GM23248 (cell line): ENCODE data around the gene PALD1. TPM values are rescaled to one million over a fixed set of nuclear protein-coding genes. Genes with fewer than 3 reads are reported as not detected.

Source experiments
- DNase-seq: peaks from one replicate; pipeline ENCODE4 v3.0.0-alpha.2; 2015
- H2AFZ ChIP-seq: fragments of 200-600 bp; sonication (generic); 2 replicates; pipeline ENCODE4 v1.6.1; 2016; ENCODE audit warnings: antibody characterized with exemption
- H3F3A ChIP-seq: fragments of 200-600 bp; sonication (generic); 2 replicates; pipeline ENCODE4 v1.6.1; 2016; ENCODE audit warnings: mild to moderate bottlenecking, antibody characterized with exemption, mixed run types; ENCODE audit not compliant: insufficient read depth
- H3K27ac ChIP-seq: fragments of 200-600 bp; sonication (generic); 2 replicates; pipeline ENCODE4 v1.5.1; 2016; ENCODE audit warnings: mild to moderate bottlenecking
- H3K27me3 ChIP-seq: fragments of 200-600 bp; sonication (generic); replicated peaks from 2 replicates; pipeline ENCODE4 v1.6.1; 2016; ENCODE audit warnings: mild to moderate bottlenecking; ENCODE audit not compliant: insufficient read depth
- H3K36me3 ChIP-seq: fragments of 200-600 bp; sonication (generic); 2 replicates; pipeline ENCODE4 v1.6.1; 2016; ENCODE audit warnings: low read depth, mild to moderate bottlenecking
- H3K4me1 ChIP-seq: fragments of 200-600 bp; sonication (generic); 2 replicates; pipeline ENCODE4 v1.6.1; 2016; ENCODE audit warnings: mild to moderate bottlenecking; ENCODE audit not compliant: insufficient read depth
- H3K4me2 ChIP-seq: fragments of 200-600 bp; sonication (generic); one replicate; pipeline ENCODE4 v1.6.1; 2016; ENCODE audit warnings: mild to moderate bottlenecking; ENCODE audit not compliant: unreplicated experiment
- H3K4me3 ChIP-seq: fragments of 200-600 bp; sonication (generic); 2 replicates; pipeline ENCODE4 v1.5.1; 2016; ENCODE audit warnings: mild to moderate bottlenecking
- H3K79me2 ChIP-seq: fragments of 200-600 bp; sonication (generic); 2 replicates; pipeline ENCODE4 v1.6.1; 2016; ENCODE audit warnings: mild to moderate bottlenecking; ENCODE audit not compliant: insufficient read depth
- H3K9ac ChIP-seq: fragments of 200-600 bp; sonication (generic); 2 replicates; pipeline ENCODE4 v1.6.1; 2016; ENCODE audit warnings: mild to moderate bottlenecking
- H3K9me2 ChIP-seq: fragments of 200-600 bp; sonication (generic); 2 replicates; pipeline ENCODE4 v1.6.1; 2016; ENCODE audit warnings: mixed run types, mild to moderate bottlenecking, moderate library complexity; ENCODE audit not compliant: insufficient read depth
- H3K9me3 ChIP-seq: fragments of 200-600 bp; sonication (generic); one replicate; pipeline ENCODE4 v1.6.1; 2017; ENCODE audit warnings: low read depth
- H4K20me1 ChIP-seq: fragments of 200-600 bp; sonication (generic); 2 replicates; pipeline ENCODE4 v1.6.0; 2016; ENCODE audit not compliant: insufficient read depth
- EZH2 ChIP-seq: fragments of 200-600 bp; sonication (generic); IDR thresholded peaks from 2 replicates; pipeline ENCODE4 v1.6.1; 2018; ENCODE audit warnings: antibody characterized with exemption, mild to moderate bottlenecking; ENCODE audit not compliant: insufficient read depth, poor library complexity, severe bottlenecking
- EZH2phosphoT487 ChIP-seq: fragments of 200-600 bp; sonication (generic); IDR thresholded peaks from 2 replicates; pipeline ENCODE4 v1.6.1; 2018; ENCODE audit warnings: antibody characterized with exemption, moderate library complexity, mild to moderate bottlenecking, low read depth; ENCODE audit not compliant: insufficient read depth
- WGBS, 2 experiments: methylation state at CpG; one replicate each; pipeline ENCODE4 v1.1.6; 2015 to 2017; ENCODE audit warnings: low lambda C conversion rate in 2 of 2, low coverage in 1 of 2; ENCODE audit errors: missing lambda C conversion rate in 2 of 2; 5-methylcytosine and 5-hydroxymethylcytosine counted together
- in situ Hi-C: fragments of 300-500 bp; cut with MboI; formaldehyde crosslinking; loops from 2 replicates; pipeline ENCODE4 v1.15.0; 2020
- polyA plus RNA-seq: library from polyadenylated mRNA; unstranded; fragments of >200 nt; fragmentation: Nextera tagmentation; extraction: Ambion mirVana; gene quantifications from 2 replicates; pipeline ENCODE4 v1.2.1, GENCODE V29; 2016
- total RNA-seq: library from RNA; depleted of rRNA; stranded (reverse); fragments of >200 nt; shearing (Covaris generic); gene quantifications from 2 replicates; pipeline ENCODE4 v1.2.3, GENCODE V29; 2014

The PALD1 gene
- total and polyA plus RNA-seq, 2 experiments from 2014 or later, result not detected

GRCh38 chr10:70551466-70551865 is 72.9 kb downstream of the PALD1 start:
- TF ChIP-seq EZH2phosphoT487, result no peak
- no peak for TF ChIP-seq EZH2
- Histone ChIP-seq H3K4me1 (no peaks in the 10 kb centered on the region), H4K20me1 (no peaks in the 10 kb centered on the region), H3K4me3 (no peak overlapping the region), H3K36me3 (no peaks in the 10 kb centered on the region), H3K27me3 (no peaks in the 10 kb centered on the region), H2AFZ (no peak overlapping the region), H3K4me2 (no peak overlapping the region), H3K79me2 (no peaks in the 10 kb centered on the region), H3K27ac (no peak overlapping the region), H3K9me3 (no peaks in the 10 kb centered on the region), H3F3A (no peaks in the 10 kb centered on the region), H3K9ac (no peak overlapping the region), H3K9me2 (no peaks in the 10 kb centered on the region)
- in situ Hi-C loops, result loop anchor here (5.0 kb wide), 1 partner anchor 211 kb away; no protein-coding TSS in a partner anchor
- no peak for DNase-seq
- 50 to 63% methylated on average over 2 of the region's 2 CpGs for WGBS, 2 experiments

GRCh38 chr10:70551971-70552422 is 73.4 kb downstream of the PALD1 start:
- no peak overlapping the region for H2AFZ ChIP-seq
- no peaks in the 10 kb centered on the region for H3K36me3 ChIP-seq
- no peaks in the 10 kb centered on the region for H3K79me2 ChIP-seq
- H3K4me3 ChIP-seq, result no peak overlapping the region
- 91 to 92% methylated on average over 19 of the region's 19 CpGs for WGBS, 2 experiments
- no peak overlapping the region for H3K4me2 ChIP-seq
- H3K27ac ChIP-seq, result no peak overlapping the region
- H4K20me1 ChIP-seq, result no peaks in the 10 kb centered on the region
- TF ChIP-seq EZH2phosphoT487 (no peak), EZH2 (no peak)
- H3K9me3 ChIP-seq, result no peaks in the 10 kb centered on the region
- DNase-seq, result peak; percentile 23
- no peaks in the 10 kb centered on the region for H3K27me3 ChIP-seq
- H3K9ac ChIP-seq, result no peak overlapping the region
- H3K4me1 ChIP-seq, result no peaks in the 10 kb centered on the region
- H3F3A ChIP-seq, result no peaks in the 10 kb centered on the region
- in situ Hi-C loops, result loop anchor here (5.0 kb wide), 1 partner anchor 210 kb away; no protein-coding TSS in a partner anchor
- no peaks in the 10 kb centered on the region for H3K9me2 ChIP-seq

- no peak for TF ChIP-seq EZH2
- TF ChIP-seq EZH2phosphoT487, result no peak
- Histone ChIP-seq H3K9me2 (no peaks in the 10 kb centered on the region), H3K9ac (no peak overlapping the region), H3K27ac (no peak overlapping the region), H3K79me2 (no peaks in the 10 kb centered on the region), H2AFZ (no peak overlapping the region), H3K36me3 (no peaks in the 10 kb centered on the region), H4K20me1 (no peaks in the 10 kb centered on the region), H3K4me1 (no peaks in the 10 kb centered on the region), H3F3A (no peaks in the 10 kb centered on the region), H3K4me2 (no peak overlapping the region), H3K27me3 (no peaks in the 10 kb centered on the region), H3K9me3 (no peaks in the 10 kb centered on the region), H3K4me3 (no peak overlapping the region)
- in situ Hi-C loops, result loop anchor here (5.0 kb wide), 1 partner anchor 210 kb away; no protein-coding TSS in a partner anchor
- 84% methylated on average over 6 of the region's 6 CpGs for WGBS, 2 experiments
- no peak for DNase-seq
These were observed 74.0 kb downstream of the PALD1 start for GRCh38 chr10:70552586-70552985.

GRCh38 chr10:70555371-70555770 is 76.8 kb downstream of the PALD1 start:
- no peaks in the 10 kb centered on the region for H3F3A ChIP-seq
- no peaks in the 10 kb centered on the region for H3K36me3 ChIP-seq
- no peaks in the 10 kb centered on the region for H3K9me2 ChIP-seq
- H3K4me2 ChIP-seq, result no peak overlapping the region
- in situ Hi-C loops, result no loop called here
- no peaks in the 10 kb centered on the region for H4K20me1 ChIP-seq
- no peak overlapping the region for H3K9ac ChIP-seq
- no peaks in the 10 kb centered on the region for H3K4me1 ChIP-seq
- WGBS, 2 experiments, result 93% methylated on average over 11 of the region's 11 CpGs
- no peaks in the 10 kb centered on the region for H3K79me2 ChIP-seq
- no peak overlapping the region for H2AFZ ChIP-seq
- no peak overlapping the region for H3K4me3 ChIP-seq
- H3K9me3 ChIP-seq, result no peaks in the 10 kb centered on the region
- no peak overlapping the region for H3K27ac ChIP-seq
- DNase-seq, result no peak
- no peak for TF ChIP-seq EZH2
- no peaks in the 10 kb centered on the region for H3K27me3 ChIP-seq

GRCh38 chr10:70557086-70557845 is 78.7 kb downstream of the PALD1 start:
- in situ Hi-C loops, result no loop called here
- no peak overlapping the region for H3K4me3 ChIP-seq
- no peak overlapping the region for H3K4me2 ChIP-seq
- no peaks in the 10 kb centered on the region for H3K27me3 ChIP-seq
- 83 to 88% methylated on average over 11 of the region's 11 CpGs for WGBS, 2 experiments
- no peak for DNase-seq
- no peak overlapping the region for H3K27ac ChIP-seq
- H3F3A ChIP-seq, result no peaks in the 10 kb centered on the region
- H3K9ac ChIP-seq, result no peak overlapping the region
- H3K9me3 ChIP-seq, result no peaks in the 10 kb centered on the region
- H3K9me2 ChIP-seq, result no peaks in the 10 kb centered on the region
- no peaks in the 10 kb centered on the region for H4K20me1 ChIP-seq
- no peak overlapping the region for H2AFZ ChIP-seq
- H3K4me1 ChIP-seq, result no peaks in the 10 kb centered on the region
- H3K36me3 ChIP-seq, result no peaks in the 10 kb centered on the region
- H3K79me2 ChIP-seq, result no peaks in the 10 kb centered on the region
- TF ChIP-seq EZH2 (no peak), EZH2phosphoT487 (no peak)
